HUES6 (cell line): ENCODE results near the gene PDE4DIP.
"Not testable (repeated sequence)": the region's sequence is repeated elsewhere in the genome, so short reads cannot be mapped to it uniquely, and the experiment has no call there.

Source experiments
- H3K27ac ChIP-seq: 2 replicates; pipeline ENCODE4 v1.7.0; 2013; ENCODE audit warnings: low read depth, mild to moderate bottlenecking, low read length, inconsistent platforms
- H3K27me3 ChIP-seq: 2 replicates; pipeline ENCODE4 v1.6.1; 2013; ENCODE audit warnings: low read length; ENCODE audit not compliant: control insufficient read depth, insufficient read depth
- H3K36me3 ChIP-seq: 2 replicates; pipeline ENCODE4 v1.6.1; 2013; ENCODE audit warnings: low read length; ENCODE audit not compliant: control insufficient read depth, insufficient read depth
- H3K4me1 ChIP-seq: 2 replicates; pipeline ENCODE4 v1.6.1; 2013; ENCODE audit warnings: low read length; ENCODE audit not compliant: control insufficient read depth, insufficient read depth
- H3K4me3 ChIP-seq: 2 replicates; pipeline ENCODE4 v1.5.1; 2013; ENCODE audit warnings: low read depth, low read length
- H3K9ac ChIP-seq: one replicate; pipeline ENCODE4 v1.6.1; 2013; ENCODE audit warnings: mild to moderate bottlenecking, low read length
- H3K9me3 ChIP-seq: 2 replicates; pipeline ENCODE4 v1.6.1; 2013; ENCODE audit warnings: low read depth, low read length; ENCODE audit not compliant: control insufficient read depth, insufficient read depth

PDE4DIP gene

DNA sequence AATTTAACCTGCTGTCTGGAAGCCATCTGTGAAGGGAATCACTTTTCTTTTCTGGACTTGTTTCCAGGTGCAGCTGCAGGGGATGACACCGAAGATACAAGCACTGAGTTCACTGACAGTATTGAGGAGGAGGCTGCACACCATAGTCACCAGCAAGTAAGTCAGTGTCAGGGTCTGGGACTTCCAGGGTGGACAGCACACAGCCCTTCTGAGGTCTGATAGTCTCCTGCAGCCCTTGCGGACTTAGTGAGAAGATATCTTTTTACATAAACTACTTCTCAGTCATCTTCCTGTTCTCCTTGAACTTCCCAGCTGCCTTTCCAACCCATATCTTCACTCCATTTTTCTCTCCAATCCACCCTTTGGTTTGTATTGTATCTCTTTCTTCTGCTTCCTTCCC is 147.6 kb downstream of the PDE4DIP start:
- not testable (repeated sequence) for H3K9me3 ChIP-seq, H3K9ac ChIP-seq, H3K27ac ChIP-seq, H3K4me1 ChIP-seq, H3K4me3 ChIP-seq, H3K36me3 ChIP-seq, H3K27me3 ChIP-seq

DNA sequence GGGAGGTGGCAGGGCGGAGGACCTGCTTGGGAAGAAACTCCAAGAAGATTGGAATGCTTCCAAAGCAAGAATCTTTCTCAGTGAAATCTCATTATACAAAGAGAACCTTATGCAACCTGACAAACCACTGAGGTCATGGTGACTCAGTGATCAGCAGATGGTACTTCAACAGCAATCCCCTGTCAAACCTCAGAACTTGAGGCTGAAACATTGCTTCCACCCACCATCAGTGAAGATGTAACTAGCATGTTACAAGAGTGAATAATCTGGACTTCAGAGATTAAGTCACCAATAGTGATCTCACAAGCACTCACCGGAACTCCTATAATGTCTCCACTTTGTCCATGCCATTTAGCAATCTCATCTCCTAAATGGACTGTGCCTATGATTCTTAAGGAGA is 148.1 kb downstream of the PDE4DIP start:
- not testable (repeated sequence) for H3K9ac ChIP-seq, H3K9me3 ChIP-seq, H3K36me3 ChIP-seq, H3K27ac ChIP-seq, H3K27me3 ChIP-seq, H3K4me1 ChIP-seq, H3K4me3 ChIP-seq

DNA sequence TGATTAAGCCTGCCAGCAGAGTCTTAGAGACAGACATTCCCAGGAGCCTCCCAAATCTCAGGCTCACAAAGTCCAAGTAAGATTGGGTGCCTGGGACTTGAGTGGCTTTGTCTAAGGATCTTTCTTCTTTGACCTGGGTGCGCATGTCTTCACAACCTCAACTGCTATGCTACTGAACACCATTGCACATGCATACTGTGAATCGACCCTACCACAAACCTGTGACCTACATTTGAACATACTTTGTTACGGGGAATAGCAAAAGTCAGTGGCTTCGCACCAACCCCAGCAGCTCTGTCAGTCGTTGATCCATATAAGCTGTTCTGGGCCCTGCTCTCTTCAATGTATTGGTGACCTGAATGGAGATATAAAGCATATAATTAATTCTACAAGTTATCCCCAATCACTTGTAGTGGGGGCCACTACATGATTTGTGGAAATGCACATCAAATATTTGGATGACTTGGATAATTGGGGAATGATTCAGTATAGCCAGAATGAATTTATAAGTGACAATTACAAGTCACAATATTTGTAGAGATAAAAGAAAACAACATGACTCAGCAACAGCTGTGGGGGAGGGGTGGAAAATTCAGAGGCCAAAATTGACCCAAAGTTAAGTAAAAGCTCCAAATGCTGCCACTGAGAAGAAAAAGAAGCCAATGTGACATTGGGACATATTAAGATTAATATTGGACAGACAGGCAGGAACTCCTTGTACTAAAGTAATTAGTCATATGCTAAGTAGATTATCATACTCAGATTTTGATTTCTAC is 152.4 kb downstream of the PDE4DIP start:
- H3K4me1 ChIP-seq, H3K9me3 ChIP-seq: not testable (repeated sequence)

DNA sequence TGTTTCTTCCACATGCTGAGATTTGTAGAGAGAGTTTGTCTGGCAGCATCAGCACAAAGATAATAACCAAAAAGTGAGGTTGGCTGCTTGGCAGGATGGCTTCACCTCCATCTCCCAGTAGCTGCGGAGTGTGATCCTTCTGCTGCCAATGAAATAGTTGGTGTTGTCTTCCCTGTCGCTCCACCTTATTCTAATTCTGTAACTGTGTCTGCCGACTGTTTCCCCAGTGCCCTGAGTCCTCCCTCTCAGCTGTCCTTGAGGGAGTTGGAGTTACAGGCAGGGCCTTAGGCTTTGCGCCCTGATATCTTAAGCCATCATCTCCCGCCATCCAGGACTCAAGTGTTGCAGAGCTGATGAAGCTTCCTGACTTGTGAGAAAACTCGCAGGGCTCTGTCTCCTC is 153.2 kb downstream of the PDE4DIP start:
- not testable (repeated sequence) for H3K4me1 ChIP-seq, H3K9me3 ChIP-seq, H3K27ac ChIP-seq, H3K9ac ChIP-seq, H3K27me3 ChIP-seq, H3K36me3 ChIP-seq, H3K4me3 ChIP-seq

More for the DNA sequence above, 152.4 kb downstream of the PDE4DIP start:
- H3K9ac ChIP-seq, H3K27ac ChIP-seq, H3K4me3 ChIP-seq, H3K27me3 ChIP-seq, H3K36me3 ChIP-seq: not testable (repeated sequence)

DNA sequence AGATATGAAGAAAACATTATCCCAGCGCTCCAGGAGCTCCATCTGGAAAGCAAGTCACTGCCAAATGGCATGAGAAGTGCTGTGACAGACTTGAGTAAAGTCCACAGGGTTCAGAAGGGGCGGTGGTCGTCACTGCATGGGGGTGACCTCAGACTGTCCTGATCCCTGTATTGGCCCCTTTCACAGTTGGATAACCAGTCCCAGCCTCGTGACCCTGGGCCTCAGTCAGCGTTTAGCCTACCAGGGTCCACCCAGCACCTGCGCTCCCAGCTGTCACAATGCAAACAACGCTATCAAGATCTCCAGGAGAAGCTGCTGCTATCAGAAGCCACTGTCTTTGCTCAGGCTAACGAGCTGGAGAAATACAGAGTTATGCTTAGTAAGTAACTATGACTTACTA is 158.4 kb downstream of the PDE4DIP start:
- H3K9ac ChIP-seq, H3K4me3 ChIP-seq, H3K9me3 ChIP-seq, H3K27ac ChIP-seq, H3K36me3 ChIP-seq, H3K27me3 ChIP-seq, H3K4me1 ChIP-seq: not testable (repeated sequence)

DNA sequence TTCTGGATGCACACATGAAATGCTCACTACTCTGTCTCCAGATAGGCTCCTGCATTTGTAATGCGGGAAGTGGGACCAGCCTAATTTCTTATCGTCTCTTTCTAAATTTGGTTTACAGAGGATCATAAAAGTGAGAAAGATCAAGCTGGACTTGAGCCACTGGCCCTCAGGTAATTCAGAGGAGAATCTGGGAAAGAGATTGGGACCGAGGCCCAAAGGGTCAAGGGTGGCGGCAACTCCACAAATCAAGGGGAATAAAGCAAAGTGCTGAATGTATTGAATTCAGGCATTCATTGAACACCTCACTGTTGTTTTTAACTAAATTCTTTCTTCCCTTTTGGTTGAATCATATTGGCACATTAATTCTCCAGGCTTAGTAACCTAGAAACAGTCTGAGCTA is 164.1 kb downstream of the PDE4DIP start:
- not testable (repeated sequence) for H3K27me3 ChIP-seq, H3K36me3 ChIP-seq, H3K27ac ChIP-seq, H3K9me3 ChIP-seq, H3K9ac ChIP-seq, H3K4me3 ChIP-seq, H3K4me1 ChIP-seq

DNA sequence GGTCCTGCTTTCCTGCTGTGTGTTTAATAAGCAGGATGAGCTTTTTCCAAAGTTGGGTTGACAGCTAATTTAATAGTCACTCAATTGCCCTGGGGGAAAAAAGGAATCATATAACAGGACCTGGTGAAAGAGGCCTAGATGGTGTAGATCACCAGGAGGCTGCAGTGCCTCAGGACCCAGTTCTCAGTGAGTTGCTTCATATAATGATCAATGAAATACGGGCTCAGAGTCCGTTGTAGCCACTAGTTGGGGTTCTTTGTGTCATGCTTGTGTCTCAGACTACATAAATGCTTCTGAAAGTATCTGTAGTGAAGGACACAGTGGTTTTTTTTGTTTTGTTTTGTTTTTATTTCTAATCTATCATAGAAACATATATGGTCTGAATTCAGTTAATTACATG is 164.5 kb downstream of the PDE4DIP start:
- H3K27me3 ChIP-seq, H3K4me1 ChIP-seq, H3K9me3 ChIP-seq, H3K4me3 ChIP-seq, H3K36me3 ChIP-seq, H3K27ac ChIP-seq, H3K9ac ChIP-seq: not testable (repeated sequence)

DNA sequence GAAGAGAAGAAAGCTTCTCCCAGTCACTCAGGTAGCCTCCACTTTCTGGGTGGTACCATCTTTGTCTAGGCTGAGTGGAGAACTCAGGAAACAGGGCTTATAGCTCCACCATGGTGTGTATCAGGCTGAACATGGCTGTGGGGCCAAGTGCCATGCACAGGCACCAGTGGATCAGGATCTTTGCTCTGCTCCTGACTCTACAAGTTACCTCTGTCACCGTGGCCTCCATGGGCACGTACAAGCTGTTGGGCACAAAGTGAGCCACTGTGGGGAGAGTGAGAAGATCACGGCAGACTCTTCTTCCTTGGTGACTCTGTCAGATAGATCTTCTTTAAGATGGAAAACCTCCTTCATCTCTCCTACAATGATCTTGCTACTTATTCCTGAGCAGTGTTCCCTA is 165.5 kb downstream of the PDE4DIP start:
- H3K27me3 ChIP-seq, H3K27ac ChIP-seq, H3K36me3 ChIP-seq, H3K4me1 ChIP-seq, H3K4me3 ChIP-seq, H3K9ac ChIP-seq, H3K9me3 ChIP-seq: not testable (repeated sequence)

DNA sequence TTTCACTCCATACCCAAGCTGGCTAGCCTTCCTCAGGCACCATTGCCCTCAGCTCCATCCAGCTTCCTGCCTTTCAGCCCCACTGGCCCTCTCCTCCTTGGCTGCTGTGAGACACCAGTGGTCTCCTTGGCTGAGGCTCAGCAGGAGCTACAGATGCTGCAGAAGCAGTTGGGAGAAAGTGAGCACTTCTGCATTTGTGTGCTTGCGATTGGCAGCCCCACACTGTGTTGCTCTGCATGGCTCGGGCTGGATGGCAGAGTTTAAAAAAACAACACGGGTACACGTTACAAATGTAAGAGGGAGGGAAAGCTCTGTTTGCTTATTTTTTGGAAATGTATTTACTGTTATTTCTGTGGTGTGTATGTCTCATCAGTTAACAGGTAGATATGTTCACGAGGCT is 168.4 kb downstream of the PDE4DIP start:
- not testable (repeated sequence) for H3K27ac ChIP-seq, H3K36me3 ChIP-seq, H3K27me3 ChIP-seq, H3K9me3 ChIP-seq, H3K4me1 ChIP-seq, H3K4me3 ChIP-seq, H3K9ac ChIP-seq

DNA sequence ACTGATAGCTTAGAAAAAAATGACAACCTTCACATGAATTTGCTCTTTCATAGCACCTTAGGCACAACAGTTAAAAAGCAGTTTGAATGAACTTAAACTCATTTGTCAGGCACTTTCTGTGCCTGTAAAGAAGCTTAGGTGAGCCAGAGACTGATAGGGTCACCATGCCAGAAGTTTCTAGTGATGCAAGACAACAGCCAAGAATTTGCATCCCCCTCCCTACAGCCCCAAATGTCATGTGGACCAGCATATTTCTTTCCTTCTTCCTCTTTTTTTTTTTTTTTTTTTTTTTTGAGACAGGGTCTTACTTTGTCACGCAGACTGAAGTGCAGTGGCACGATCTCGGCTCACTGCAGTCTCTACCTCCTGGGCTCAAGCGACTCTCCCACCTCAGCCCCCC is 169.3 kb downstream of the PDE4DIP start:
- H3K9me3 ChIP-seq: not testable (repeated sequence)

DNA sequence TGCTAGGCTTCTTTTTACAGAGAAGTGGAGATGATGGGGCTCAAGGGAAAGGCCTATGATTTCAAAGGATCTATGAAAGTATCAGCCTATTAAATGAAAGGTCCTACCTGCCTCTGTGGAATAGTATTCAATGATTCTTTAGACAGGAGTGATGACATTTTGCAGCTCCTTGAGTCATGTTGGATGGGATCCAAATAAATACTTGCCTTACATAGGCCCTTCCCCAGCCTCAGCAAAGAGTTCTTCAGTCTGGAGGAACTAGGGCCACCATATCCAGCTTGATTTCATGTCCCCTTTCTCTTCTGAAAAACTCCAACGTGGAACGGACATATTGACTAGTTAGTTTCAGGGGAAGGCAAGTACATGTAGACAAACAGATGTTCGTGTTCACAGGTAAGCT is 171.3 kb downstream of the PDE4DIP start:
- not testable (repeated sequence) for H3K9ac ChIP-seq, H3K4me3 ChIP-seq, H3K36me3 ChIP-seq, H3K27me3 ChIP-seq, H3K4me1 ChIP-seq, H3K9me3 ChIP-seq, H3K27ac ChIP-seq

More for the DNA sequence above, 169.3 kb downstream of the PDE4DIP start:
- H3K27me3 ChIP-seq, H3K9ac ChIP-seq, H3K4me1 ChIP-seq, H3K4me3 ChIP-seq, H3K36me3 ChIP-seq, H3K27ac ChIP-seq: not testable (repeated sequence)

DNA sequence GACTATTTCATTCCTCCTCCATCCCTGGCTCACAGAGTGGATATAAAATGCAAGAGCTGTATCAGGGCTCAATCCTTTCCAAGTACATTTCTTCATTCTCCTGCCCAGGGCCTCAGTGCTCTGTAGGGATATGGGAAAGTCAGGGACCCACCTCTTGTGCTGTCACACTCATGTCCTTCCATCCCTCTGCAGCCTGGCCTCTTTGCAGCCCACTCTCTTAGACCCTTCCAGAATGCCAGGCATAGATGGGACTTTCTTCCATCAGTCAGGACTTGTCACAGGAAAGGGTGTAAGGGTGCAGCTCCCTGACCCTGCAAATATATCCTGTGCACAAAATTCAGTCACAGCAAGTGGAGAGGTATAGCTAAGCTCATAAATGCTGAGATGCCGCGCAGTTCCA is 172.4 kb downstream of the PDE4DIP start:
- H3K4me3 ChIP-seq, H3K27me3 ChIP-seq, H3K9ac ChIP-seq, H3K4me1 ChIP-seq, H3K9me3 ChIP-seq, H3K27ac ChIP-seq, H3K36me3 ChIP-seq: not testable (repeated sequence)
